AG10803 (cell line): ENCODE measurements around the gene ZSCAN10.

Experiments used
- DNase-seq: peaks from one replicate; pipeline ENCODE4 v3.0.0; 2010; ENCODE audit warnings: low read depth
- H3K4me3 ChIP-seq: 2 replicates; pipeline ENCODE4 v1.5.1; 2011; ENCODE audit warnings: mild to moderate bottlenecking, low read length, control low read depth
- TF ChIP-seq, protein P1 (sequence below): conservative IDR thresholded peaks from 2 replicates; pipeline ENCODE4 v1.5.1; 2011; ENCODE audit warnings: mild to moderate bottlenecking, low read length, control low read depth, inconsistent platforms

The ZSCAN10 gene

GRCh38 chr16:3101018-3101840 is 2.1 kb upstream of the ZSCAN10 start:
- peak; percentile 23 for DNase-seq
- TF ChIP-seq, protein P1, sequence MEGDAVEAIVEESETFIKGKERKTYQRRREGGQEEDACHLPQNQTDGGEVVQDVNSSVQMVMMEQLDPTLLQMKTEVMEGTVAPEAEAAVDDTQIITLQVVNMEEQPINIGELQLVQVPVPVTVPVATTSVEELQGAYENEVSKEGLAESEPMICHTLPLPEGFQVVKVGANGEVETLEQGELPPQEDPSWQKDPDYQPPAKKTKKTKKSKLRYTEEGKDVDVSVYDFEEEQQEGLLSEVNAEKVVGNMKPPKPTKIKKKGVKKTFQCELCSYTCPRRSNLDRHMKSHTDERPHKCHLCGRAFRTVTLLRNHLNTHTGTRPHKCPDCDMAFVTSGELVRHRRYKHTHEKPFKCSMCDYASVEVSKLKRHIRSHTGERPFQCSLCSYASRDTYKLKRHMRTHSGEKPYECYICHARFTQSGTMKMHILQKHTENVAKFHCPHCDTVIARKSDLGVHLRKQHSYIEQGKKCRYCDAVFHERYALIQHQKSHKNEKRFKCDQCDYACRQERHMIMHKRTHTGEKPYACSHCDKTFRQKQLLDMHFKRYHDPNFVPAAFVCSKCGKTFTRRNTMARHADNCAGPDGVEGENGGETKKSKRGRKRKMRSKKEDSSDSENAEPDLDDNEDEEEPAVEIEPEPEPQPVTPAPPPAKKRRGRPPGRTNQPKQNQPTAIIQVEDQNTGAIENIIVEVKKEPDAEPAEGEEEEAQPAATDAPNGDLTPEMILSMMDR = peak; percentile 63
- no peak overlapping the region for H3K4me3 ChIP-seq

DNA sequence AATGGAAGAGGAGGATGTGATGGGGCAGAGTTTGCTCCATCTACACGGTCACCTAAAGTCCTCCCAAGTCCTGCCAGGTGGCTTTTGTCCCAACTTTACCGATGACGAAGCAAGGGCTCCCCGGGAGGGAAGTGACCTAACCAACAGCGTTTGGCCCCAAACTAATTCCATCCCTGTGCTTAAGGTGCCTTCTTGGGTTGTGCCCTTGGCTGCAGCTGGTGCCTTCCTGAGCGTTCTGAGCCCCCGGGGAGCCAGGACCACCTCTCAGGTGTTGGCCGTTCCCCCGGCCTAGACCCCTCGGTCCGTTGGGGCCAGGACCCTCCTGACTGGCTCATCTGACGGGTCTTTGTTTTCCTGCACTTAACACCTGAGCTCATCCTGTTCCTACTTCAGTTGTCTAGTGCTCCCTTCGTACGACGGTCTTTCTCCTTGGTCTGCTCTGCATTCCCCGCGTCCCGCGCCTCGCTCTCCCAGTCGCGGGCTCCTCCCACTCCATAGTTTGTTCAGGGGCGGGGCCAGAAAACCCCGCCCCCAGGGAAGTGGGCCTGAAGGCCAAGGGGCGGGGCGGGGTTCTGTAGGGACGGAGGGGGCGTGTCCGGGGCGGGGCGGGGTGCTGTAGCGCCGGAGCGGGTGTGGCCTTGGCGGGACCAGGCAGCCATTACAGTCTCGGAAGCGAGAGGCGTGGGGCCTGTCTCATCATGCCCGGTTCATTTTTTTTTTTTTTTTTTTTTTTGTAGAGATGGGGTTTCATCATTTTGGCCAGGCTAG is 822 bp upstream of the ZSCAN10 start:
- H3K4me3 ChIP-seq = peak overlapping the region; percentile 30; the same call in 1 of the 2 replicates
- peak; percentile 82 for DNase-seq
- TF ChIP-seq, protein P1 = no peak

DNA sequence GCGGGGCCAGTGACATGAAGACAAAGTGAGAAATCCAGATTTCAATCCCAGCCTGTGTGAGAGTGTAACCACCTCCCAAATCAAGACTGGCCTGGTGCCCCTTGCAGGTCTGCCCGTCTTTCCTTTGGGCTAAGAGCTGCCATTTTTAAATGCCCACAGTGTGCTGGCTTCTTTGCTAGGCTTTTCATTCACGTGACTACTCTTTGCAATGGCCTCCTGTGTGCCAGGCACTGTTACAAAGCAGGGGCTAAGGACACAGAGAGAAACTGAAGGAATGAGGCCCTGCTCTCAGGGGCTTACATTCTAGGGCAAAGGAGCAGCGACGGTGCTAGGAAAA is 269 bp upstream of the ZSCAN10 start:
- TF ChIP-seq, protein P1 = no peak

GRCh38 chr16:3097266-3097665 is 1.8 kb downstream of the ZSCAN10 start:
- no peak overlapping the region for H3K4me3 ChIP-seq
- DNase-seq = no peak
- TF ChIP-seq, protein P1 = no peak

More for the DNA sequence above, 269 bp upstream of the ZSCAN10 start:
- DNase-seq = no peak
- no peak overlapping the region for H3K4me3 ChIP-seq

- DNase-seq = no peak
- TF ChIP-seq, protein P1 = no peak
- no peak overlapping the region for H3K4me3 ChIP-seq
Measured at GRCh38 chr16:3096362-3096761, 2.7 kb downstream of the ZSCAN10 start.

DNA sequence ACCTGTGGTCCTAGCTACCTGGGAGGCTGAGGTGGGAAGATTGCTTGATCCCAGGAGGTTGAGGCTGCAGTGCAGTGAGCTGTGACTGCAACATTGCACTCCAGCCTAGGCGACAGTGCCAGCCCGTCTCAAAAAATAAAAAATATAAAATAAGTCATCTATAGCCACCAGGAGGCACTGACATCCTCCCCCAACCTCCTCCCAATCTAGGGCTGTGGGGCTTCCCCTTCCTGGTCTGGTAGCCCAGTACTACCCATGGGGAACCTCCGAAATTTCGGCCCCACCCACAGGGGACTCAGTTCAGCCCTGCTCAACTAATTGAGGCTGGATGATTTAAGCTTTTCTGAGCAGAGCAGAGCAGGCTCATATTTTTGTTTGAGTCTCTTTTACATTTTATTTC is 3.2 kb downstream of the ZSCAN10 start:
- H3K4me3 ChIP-seq = no peak overlapping the region
- no peak for DNase-seq

More for the DNA sequence above, 3.2 kb downstream of the ZSCAN10 start:
- TF ChIP-seq, protein P1 = peak; percentile 29
